ENCODE measurements around the gene HPD. TPM values are rescaled to one million over a fixed set of nuclear protein-coding genes. Genes with fewer than 3 reads are reported as not detected.
A peak's percentile ranks its signal among the peaks of the same experiment; 100 is the strongest.

Gene HPD
- total and polyA plus RNA-seq, 11 donors, result 0.36 to 2.2 (median 1.5) TPM

GRCh38 chr12:121828826-121829225, 29.8 kb downstream of the HPD start:
- Histone ChIP-seq H3K36me3 (peaks cover 0 to 92% (median 73%) of the 10 kb centered on the region in 9 donors), H3K4me3 (no peak overlapping the region), H3K27ac (peak overlapping the region in 4 of 12 donors; percentile 24 to 47 (median 44))

GRCh38 chr12:121828306-121828705, 30.4 kb downstream of the HPD start:
- H3K36me3 ChIP-seq, result peaks cover 0 to 97% (median 79%) of the 10 kb centered on the region in 9 donors
- no peaks in the 10 kb centered on the region for H3K9me3 ChIP-seq
- H3K27me3 ChIP-seq, result no peaks in the 10 kb centered on the region
- no peak overlapping the region for H3K4me3 ChIP-seq
- intact Hi-C loops (cut with DNase I), result no loop called here
- TF ChIP-seq POLR2A (IDR thresholded peaks at IDR 0.05), result no peak
- no peak for TF ChIP-seq CTCF (IDR thresholded peaks at IDR 0.05)
- H3K4me1 ChIP-seq, result peaks cover 0 to 21% (median 6%) of the 10 kb centered on the region in 12 donors
- DNase-seq (no peak), ATAC-seq (no peak)
- WGBS, 4 donors, result 92 to 96% (median 94%) methylated on average over 8 of the region's 8 CpGs
- no peak overlapping the region for H3K27ac ChIP-seq

More at GRCh38 chr12:121828826-121829225, 29.8 kb downstream of the HPD start:
- TF ChIP-seq POLR2A (IDR thresholded peaks at IDR 0.05), result no peak
- no peak for TF ChIP-seq CTCF (IDR thresholded peaks at IDR 0.05)
- WGBS, 4 donors, result 81 to 86% (median 83%) methylated on average over 9 of the region's 9 CpGs
- Histone ChIP-seq H3K27me3 (no peaks in the 10 kb centered on the region), H3K9me3 (no peaks in the 10 kb centered on the region), H3K4me1 (peaks cover 0 to 21% (median 6%) of the 10 kb centered on the region in 12 donors)
- intact Hi-C loops (cut with DNase I), result no loop called here
- DNase-seq (no peak), ATAC-seq (no peak)

- peaks cover 0 to 97% (median 81%) of the 10 kb centered on the region in 9 donors for H3K36me3 ChIP-seq
- no peak overlapping the region for H3K4me3 ChIP-seq
- no peak overlapping the region for H3K27ac ChIP-seq
- 91 to 95% (median 94%) methylated on average over 42 to 48 of the region's 48 CpGs for WGBS, 4 donors
- ATAC-seq (no peak), DNase-seq (peak in 1 of 5 donors; percentile 18)
- intact Hi-C loops (cut with DNase I), result no loop called here
- H3K27me3 ChIP-seq, result no peaks in the 10 kb centered on the region
- H3K9me3 ChIP-seq, result no peaks in the 10 kb centered on the region
- TF ChIP-seq CTCF (IDR thresholded peaks at IDR 0.05), result no peak
- no peak for TF ChIP-seq POLR2A (IDR thresholded peaks at IDR 0.05)
- peaks cover 0 to 21% (median 6%) of the 10 kb centered on the region in 12 donors for H3K4me1 ChIP-seq
Observed at GRCh38 chr12:121827351-121828099, 31.1 kb downstream of the HPD start.

- Histone ChIP-seq H3K27me3 (no peaks in the 10 kb centered on the region), H3K9me3 (no peaks in the 10 kb centered on the region), H3K27ac (no peak overlapping the region), H3K4me3 (no peak overlapping the region), H3K36me3 (peaks cover 0 to 97% (median 81%) of the 10 kb centered on the region in 9 donors), H3K4me1 (peaks cover 0 to 21% (median 6%) of the 10 kb centered on the region in 12 donors)
- intact Hi-C loops (cut with DNase I), result no loop called here
- DNase-seq (peak in 1 of 5 donors; percentile 18), ATAC-seq (no peak)
- 82 to 88% (median 84%) methylated on average over 18 of the region's 18 CpGs for WGBS, 4 donors
- TF ChIP-seq POLR2A (IDR thresholded peaks at IDR 0.05) (no peak), CTCF (IDR thresholded peaks at IDR 0.05) (no peak)
Observed at GRCh38 chr12:121826318-121827150, 32.1 kb downstream of the HPD start.
